SU-DHL-6 (cell line): Measurements from ENCODE around the gene KAZN.

Experiments
- H2AFZ ChIP-seq: fragments of 200-600 bp; sonication (generic); 2 replicates; pipeline ENCODE4 v1.6.1; 2014; ENCODE audit warnings: low read depth, mild to moderate bottlenecking, moderate library complexity, mixed read lengths, antibody characterized with exemption, low read length; ENCODE audit not compliant: severe bottlenecking
- H3F3A ChIP-seq: fragments of 200-600 bp; shearing (Covaris generic); 2 replicates; pipeline ENCODE4 v1.6.0; 2016; ENCODE audit warnings: antibody characterized with exemption, mild to moderate bottlenecking; ENCODE audit not compliant: insufficient read depth
- H3K27ac ChIP-seq: fragments of 200-600 bp; sonication (generic); 2 replicates; pipeline ENCODE4 v1.5.1; 2016; ENCODE audit warnings: low read depth, mild to moderate bottlenecking, low read length, moderate library complexity, mixed read lengths
- H3K27me3 ChIP-seq: fragments of 200-600 bp; sonication (generic), shearing (Covaris generic); 2 replicates; pipeline ENCODE4 v1.6.0; 2014; ENCODE audit warnings: mild to moderate bottlenecking, low read length
- H3K36me3 ChIP-seq: fragments of 200-600 bp; sonication (generic); 2 replicates; pipeline ENCODE4 v1.6.1; 2014; ENCODE audit warnings: mild to moderate bottlenecking, low read length, mixed read lengths
- H3K4me2 ChIP-seq: fragments of 300-600, 200-600 bp; shearing (Covaris generic), sonication (generic); 2 replicates; pipeline ENCODE4 v1.6.0; 2014; ENCODE audit warnings: low read length, low read depth, mild to moderate bottlenecking; ENCODE audit not compliant: poor library complexity, severe bottlenecking
- H3K4me3 ChIP-seq: fragments of 200-600 bp; sonication (generic); 2 replicates; pipeline ENCODE4 v1.5.1; 2014; ENCODE audit warnings: antibody characterized with exemption, low read length, mild to moderate bottlenecking, mixed read lengths; ENCODE audit not compliant: insufficient read depth, poor library complexity, severe bottlenecking
- H3K79me2 ChIP-seq: fragments of 200-600 bp; sonication (generic); 2 replicates; pipeline ENCODE4 v1.6.1; 2014; ENCODE audit warnings: mild to moderate bottlenecking, low read length, moderate library complexity; ENCODE audit not compliant: insufficient read depth
- H3K9ac ChIP-seq: fragments of 200-600 bp; sonication (generic); 2 replicates; pipeline ENCODE4 v1.7.0; 2014; ENCODE audit warnings: mild to moderate bottlenecking, low read length
- H3K9me2 ChIP-seq: fragments of 200-600 bp; sonication (generic); replicated peaks from 2 replicates; pipeline ENCODE4 v1.6.1; 2014; ENCODE audit warnings: low read length; ENCODE audit not compliant: insufficient read depth
- H3K9me3 ChIP-seq: fragments of 200-600 bp; sonication (generic); 2 replicates; pipeline ENCODE4 v1.6.1; 2014; ENCODE audit warnings: low read length, mixed read lengths; ENCODE audit not compliant: insufficient read depth
- H4K20me1 ChIP-seq: fragments of 200-600 bp; sonication (generic); 2 replicates; pipeline ENCODE4 v1.6.1; 2014; ENCODE audit warnings: low read depth, mild to moderate bottlenecking, antibody characterized with exemption, low read length, moderate library complexity, mixed read lengths
- CTCF ChIP-seq: fragments of 200-600 bp; sonication (generic); IDR thresholded peaks from one replicate; pipeline ENCODE4 v1.5.1; 2017; ENCODE audit warnings: antibody characterized with exemption, mild to moderate bottlenecking, low read length, moderate library complexity; ENCODE audit not compliant: insufficient read depth, poor library complexity, severe bottlenecking
- EZH2phosphoT487 ChIP-seq: fragments of 200-600 bp; sonication (generic), shearing (Covaris generic); conservative IDR thresholded peaks from 2 replicates; pipeline ENCODE4 v1.6.1; 2018; ENCODE audit warnings: mild to moderate bottlenecking, antibody characterized with exemption, low read length, moderate library complexity, mixed read lengths

The KAZN gene

GRCh38 chr1:14949836-14950713 is 351.6 kb downstream of the KAZN start:
- Histone ChIP-seq H3F3A (no peaks in the 10 kb centered on the region), H4K20me1 (no peaks in the 10 kb centered on the region), H2AFZ (no peak overlapping the region), H3K9ac (no peak overlapping the region), H3K36me3 (no peaks in the 10 kb centered on the region), H3K79me2 (no peaks in the 10 kb centered on the region), H3K27me3 (no peaks in the 10 kb centered on the region), H3K9me2 (no peaks in the 10 kb centered on the region), H3K4me2 (no peak overlapping the region), H3K9me3 (0 out of 2 replicates have a peak, but pooled peaks cover 6% of the 10 kb centered on the region), H3K27ac (no peak overlapping the region), H3K4me3 (no peak overlapping the region)
- TF ChIP-seq EZH2phosphoT487 = no peak
- TF ChIP-seq CTCF = no peak

GRCh38 chr1:14951766-14952165 is 353.3 kb downstream of the KAZN start:
- Histone ChIP-seq H3K4me2 (no peak overlapping the region), H3K36me3 (no peaks in the 10 kb centered on the region), H3K79me2 (no peaks in the 10 kb centered on the region), H3K27me3 (no peaks in the 10 kb centered on the region), H3K27ac (no peak overlapping the region), H3K9ac (no peak overlapping the region), H4K20me1 (no peaks in the 10 kb centered on the region), H3K9me3 (0 out of 2 replicates have a peak, but pooled peaks cover 6% of the 10 kb centered on the region), H3K9me2 (no peaks in the 10 kb centered on the region), H3K4me3 (no peak overlapping the region), H3F3A (no peaks in the 10 kb centered on the region), H2AFZ (no peak overlapping the region)
- TF ChIP-seq EZH2phosphoT487 (no peak), CTCF (no peak)

- H3K4me2 ChIP-seq = no peak overlapping the region
- no peaks in the 10 kb centered on the region for H4K20me1 ChIP-seq
- no peaks in the 10 kb centered on the region for H3K9me2 ChIP-seq
- TF ChIP-seq EZH2phosphoT487 (no peak), CTCF (no peak)
- H3K27me3 ChIP-seq = no peaks in the 10 kb centered on the region
- H3K27ac ChIP-seq = no peak overlapping the region
- H3K36me3 ChIP-seq = no peaks in the 10 kb centered on the region
- H3K9ac ChIP-seq = no peak overlapping the region
- no peak overlapping the region for H2AFZ ChIP-seq
- H3K79me2 ChIP-seq = no peaks in the 10 kb centered on the region
- no peaks in the 10 kb centered on the region for H3F3A ChIP-seq
- H3K9me3 ChIP-seq = 0 out of 2 replicates have a peak, but pooled peaks cover 6% of the 10 kb centered on the region
- no peak overlapping the region for H3K4me3 ChIP-seq
Observed at GRCh38 chr1:14952626-14953314, 354.3 kb downstream of the KAZN start.
